CD14-positive monocyte (primary cell): ENCODE results near the gene MAPK13. TPM values are rescaled to one million over a fixed set of nuclear protein-coding genes. Genes with fewer than 3 reads are reported as not detected.

Experiments
- DNase-seq, 3 donors: peaks; one replicate each; pipeline ENCODE4 v3.0.0-alpha.2; 2011 to 2022
- H2AFZ ChIP-seq: 2 replicates; pipeline ENCODE4 v1.6.0; 2012; ENCODE audit warnings: mild to moderate bottlenecking, low read depth, low read length, inconsistent platforms; ENCODE audit not compliant: insufficient read depth, poor library complexity, severe bottlenecking
- H3K27ac ChIP-seq, 2 donors: 1 replicate in 1 of 2; 2 replicates in 1 of 2; pipeline ENCODE4 v1.5.1; 2012 to 2013; ENCODE audit warnings: low read length in 2 of 2, control low read depth in 1 of 2, inconsistent platforms in 1 of 2, low read depth in 1 of 2, mild to moderate bottlenecking in 1 of 2
- H3K27me3 ChIP-seq, 2 donors: one replicate each; pipeline versions ENCODE4 v1.6.0 to v1.6.1; 2011 to 2013; ENCODE audit warnings: low read length in 2 of 2; ENCODE audit not compliant: control insufficient read depth in 2 of 2, insufficient read depth in 2 of 2
- H3K36me3 ChIP-seq, 2 donors: replicated peaks in 1 of 2; 1 replicate in 1 of 2; 2 replicates in 1 of 2; pipeline versions ENCODE4 v1.5.1 to v1.6.1; 2012 to 2013; ENCODE audit warnings: low read length in 2 of 2, control low read depth in 1 of 2, inconsistent platforms in 1 of 2, mild to moderate bottlenecking in 1 of 2; ENCODE audit not compliant: insufficient read depth in 2 of 2, control insufficient read depth in 1 of 2
- H3K4me1 ChIP-seq, 2 donors: 1 replicate in 1 of 2; 2 replicates in 1 of 2; pipeline versions ENCODE4 v1.5.1 to v1.6.1; 2012 to 2013; ENCODE audit warnings: low read length in 2 of 2, control low read depth in 1 of 2, inconsistent platforms in 1 of 2, mild to moderate bottlenecking in 1 of 2, moderate library complexity in 1 of 2; ENCODE audit not compliant: insufficient read depth in 2 of 2, control insufficient read depth in 1 of 2
- H3K4me2 ChIP-seq: replicated peaks from 2 replicates; pipeline ENCODE3; 2012; ENCODE audit warnings: low read length, moderate library complexity, mild to moderate bottlenecking; ENCODE audit not compliant: poor library complexity, severe bottlenecking; ENCODE audit errors: extremely low read depth
- H3K4me3 ChIP-seq, 3 experiments: fragments of 200-600 bp in 1 of 3; sonication (generic) in 1 of 3; replicated peaks in 1 of 3; 1 replicate in 2 of 3; 2 replicates in 1 of 3; pipeline ENCODE4 v1.5.1; 2011 to 2013; ENCODE audit warnings: low read length in 3 of 3, mild to moderate bottlenecking in 3 of 3, control low read depth in 2 of 3, low read depth in 2 of 3, inconsistent platforms in 1 of 3, moderate library complexity in 1 of 3
- H3K79me2 ChIP-seq: 2 replicates; pipeline ENCODE4 v1.6.0; 2012; ENCODE audit warnings: mild to moderate bottlenecking, control low read depth, inconsistent platforms, low read length, moderate library complexity; ENCODE audit not compliant: insufficient read depth
- H3K9ac ChIP-seq: 2 replicates; pipeline ENCODE4 v1.6.0; 2017; ENCODE audit warnings: low read length, mild to moderate bottlenecking; ENCODE audit not compliant: insufficient read depth, poor library complexity, severe bottlenecking
- H3K9me3 ChIP-seq, 2 donors: replicated peaks in 1 of 2; 1 replicate in 1 of 2; 2 replicates in 1 of 2; pipeline versions ENCODE4 v1.5.1 to v1.6.1; 2012 to 2013; ENCODE audit warnings: low read length in 2 of 2, control low read depth in 1 of 2; ENCODE audit not compliant: control insufficient read depth in 1 of 2, insufficient read depth in 1 of 2
- H4K20me1 ChIP-seq: 2 replicates; pipeline ENCODE4 v1.6.0; 2012; ENCODE audit warnings: mild to moderate bottlenecking, low read length, control low read depth, moderate library complexity; ENCODE audit not compliant: insufficient read depth
- H3K27ac Mint-ChIP-seq, 7 donors: one replicate each; pipeline ENCODE4 v1.8.0; 2020; ENCODE audit warnings: mild to moderate bottlenecking in 7 of 7, mixed read lengths in 7 of 7, moderate library complexity in 6 of 7, inconsistent platforms in 2 of 7
- H3K27me3 Mint-ChIP-seq, 3 donors: one replicate each; pipeline ENCODE4 v1.8.0; 2021 to 2022; ENCODE audit warnings: low read depth in 3 of 3, mild to moderate bottlenecking in 3 of 3, mixed read lengths in 3 of 3, moderate library complexity in 3 of 3, inconsistent platforms in 1 of 3
- H3K36me3 Mint-ChIP-seq, 2 donors: one replicate each; pipeline ENCODE4 v1.8.0; 2020; ENCODE audit warnings: mixed read lengths in 2 of 2, inconsistent platforms in 1 of 2, mild to moderate bottlenecking in 1 of 2
- H3K4me1 Mint-ChIP-seq: one replicate; pipeline ENCODE4 v1.8.0; 2020; ENCODE audit warnings: mild to moderate bottlenecking, mixed read lengths
- H3K4me3 Mint-ChIP-seq, 2 donors: one replicate each; pipeline ENCODE4 v1.8.0; 2020; ENCODE audit warnings: mild to moderate bottlenecking in 2 of 2, mixed read lengths in 2 of 2, moderate library complexity in 1 of 2
- H3K9me3 Mint-ChIP-seq, 7 donors: one replicate each; pipeline ENCODE4 v1.8.0; 2020 to 2022; ENCODE audit warnings: mixed read lengths in 7 of 7, mild to moderate bottlenecking in 6 of 7, moderate library complexity in 6 of 7, inconsistent platforms in 2 of 7
- WGBS: methylation state at CpG from one replicate; pipeline ENCODE4 v1.1.5; 2013; ENCODE audit warnings: missing lambda C conversion rate; ENCODE audit not compliant: insufficient coverage; 5-methylcytosine and 5-hydroxymethylcytosine counted together
- intact Hi-C, 2 donors: fragments of 100-400 bp; cut with micrococcal nuclease; formaldehyde crosslinking; loops; one replicate each; pipeline versions ENCODE4 v1.15.0 to v1.15.1; 2023
- polyA plus RNA-seq, 3 donors: library from polyadenylated mRNA; depleted of rRNA in 1 of 3; unstranded in 2 of 3; stranded (reverse) in 1 of 3; fragments of 300-500 nt in 2 of 3; fragments of >200 nt in 1 of 3; fragmentation: Illumina TruSeq in 2 of 3; gene quantifications; 1 replicate in 2 of 3; 2 replicates in 1 of 3; pipeline ENCODE4 v1.2.3, GENCODE V29; 2012 to 2021
- TF ChIP-seq, protein P1 (sequence below): fragments of 200-600 bp; IDR thresholded peaks from one replicate; pipeline ENCODE4 v1.8.0; 2022; ENCODE audit warnings: antibody characterized with exemption, mild to moderate bottlenecking

The MAPK13 gene
- polyA plus RNA-seq, 3 donors = 0.88 to 9.8 (median 2.4) TPM

DNA sequence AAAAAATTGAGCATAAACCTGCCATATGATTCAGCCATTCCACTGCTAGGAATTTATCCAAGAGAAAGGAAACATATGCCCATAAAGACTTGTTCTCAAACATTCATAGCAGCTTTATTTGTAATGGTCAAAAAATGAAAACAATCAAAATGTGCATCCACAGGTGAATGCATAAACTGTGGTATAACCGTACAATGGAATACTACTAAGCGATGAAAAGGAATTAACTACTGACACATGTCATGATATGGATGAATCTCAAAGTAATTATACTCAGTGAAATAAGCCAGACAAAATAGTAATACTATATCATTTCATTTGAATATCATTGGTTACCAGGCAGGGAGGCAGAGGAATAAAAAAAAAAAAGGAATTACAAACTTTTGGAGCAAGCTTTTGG, 40.4 kb downstream of the MAPK13 start:
- Mint-ChIP-seq H3K9me3 (no peaks in the 10 kb centered on the region), H3K4me1 (peaks cover 20% of the 10 kb centered on the region), H3K4me3 (no peak overlapping the region), H3K36me3 (no peaks in the 10 kb centered on the region), H3K27me3 (peaks cover 0 to 4% (median 1%) of the 10 kb centered on the region in 3 donors), H3K27ac (no peak overlapping the region)
- peaks cover 17 to 19% of the 10 kb centered on the region in 2 donors for H3K4me1 ChIP-seq
- DNase-seq = no peak
- no peak overlapping the region for H3K4me2 ChIP-seq
- TF ChIP-seq, protein P1, sequence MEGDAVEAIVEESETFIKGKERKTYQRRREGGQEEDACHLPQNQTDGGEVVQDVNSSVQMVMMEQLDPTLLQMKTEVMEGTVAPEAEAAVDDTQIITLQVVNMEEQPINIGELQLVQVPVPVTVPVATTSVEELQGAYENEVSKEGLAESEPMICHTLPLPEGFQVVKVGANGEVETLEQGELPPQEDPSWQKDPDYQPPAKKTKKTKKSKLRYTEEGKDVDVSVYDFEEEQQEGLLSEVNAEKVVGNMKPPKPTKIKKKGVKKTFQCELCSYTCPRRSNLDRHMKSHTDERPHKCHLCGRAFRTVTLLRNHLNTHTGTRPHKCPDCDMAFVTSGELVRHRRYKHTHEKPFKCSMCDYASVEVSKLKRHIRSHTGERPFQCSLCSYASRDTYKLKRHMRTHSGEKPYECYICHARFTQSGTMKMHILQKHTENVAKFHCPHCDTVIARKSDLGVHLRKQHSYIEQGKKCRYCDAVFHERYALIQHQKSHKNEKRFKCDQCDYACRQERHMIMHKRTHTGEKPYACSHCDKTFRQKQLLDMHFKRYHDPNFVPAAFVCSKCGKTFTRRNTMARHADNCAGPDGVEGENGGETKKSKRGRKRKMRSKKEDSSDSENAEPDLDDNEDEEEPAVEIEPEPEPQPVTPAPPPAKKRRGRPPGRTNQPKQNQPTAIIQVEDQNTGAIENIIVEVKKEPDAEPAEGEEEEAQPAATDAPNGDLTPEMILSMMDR = no peak
- H3K27ac ChIP-seq = no peak overlapping the region
- H3K79me2 ChIP-seq = no peaks in the 10 kb centered on the region
- H2AFZ ChIP-seq = no peak overlapping the region
- no peak overlapping the region for H3K4me3 ChIP-seq
- H4K20me1 ChIP-seq = no peaks in the 10 kb centered on the region
- no peak overlapping the region for H3K9ac ChIP-seq
- intact Hi-C loops = no loop called here
- no peaks in the 10 kb centered on the region for H3K27me3 ChIP-seq
- no CpG with 5 or more reads among the region's 2 CpGs for WGBS
- H3K36me3 ChIP-seq = no peaks in the 10 kb centered on the region
- H3K9me3 ChIP-seq = no peaks in the 10 kb centered on the region

DNA sequence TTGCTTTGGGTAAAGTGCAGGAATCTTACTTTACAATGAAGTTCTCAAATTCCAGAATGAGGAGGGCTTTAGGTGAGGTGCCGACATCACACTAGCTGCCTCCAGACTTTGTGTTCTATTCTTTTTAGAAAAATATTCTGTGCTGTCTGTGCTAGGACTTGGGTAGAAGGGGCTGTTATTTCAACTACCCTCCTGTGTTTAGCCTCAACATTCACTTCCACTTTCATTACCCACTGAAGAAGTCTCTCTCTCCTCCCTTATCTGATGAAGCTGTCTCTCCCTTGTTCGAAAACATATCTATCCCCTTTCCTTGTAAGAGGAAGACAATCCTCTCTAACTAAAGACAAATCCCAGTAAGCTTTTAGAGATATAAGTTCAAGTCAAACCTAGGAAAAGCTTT, 41.3 kb downstream of the MAPK13 start:
- H3K9me3 ChIP-seq = no peaks in the 10 kb centered on the region
- no peaks in the 10 kb centered on the region for H3K27me3 ChIP-seq
- Mint-ChIP-seq H3K27ac (peak overlapping the region in 2 of 7 donors; percentile 13 to 65), H3K27me3 (peaks cover 0 to 4% (median 1%) of the 10 kb centered on the region in 3 donors), H3K36me3 (no peaks in the 10 kb centered on the region), H3K4me1 (peaks cover 20% of the 10 kb centered on the region), H3K4me3 (no peak overlapping the region), H3K9me3 (no peaks in the 10 kb centered on the region)
- no peak overlapping the region for H3K9ac ChIP-seq
- no peak overlapping the region for H3K4me2 ChIP-seq
- WGBS = no CpG with 5 or more reads among the region's 2 CpGs
- no peaks in the 10 kb centered on the region for H3K36me3 ChIP-seq
- H3K79me2 ChIP-seq = no peaks in the 10 kb centered on the region
- H3K4me1 ChIP-seq = peaks cover 18 to 19% of the 10 kb centered on the region in 2 donors
- no peak overlapping the region for H3K27ac ChIP-seq
- H3K4me3 ChIP-seq = no peak overlapping the region
- TF ChIP-seq, protein P1 = no peak
- no peaks in the 10 kb centered on the region for H4K20me1 ChIP-seq
- peak overlapping the region; percentile 4 for H2AFZ ChIP-seq
- no peak for DNase-seq
- intact Hi-C loops = no loop called here
